SK-N-SH treated with all-trans-retinoic acid at 6 μM for 48 hours (cell line): ENCODE data around the gene SOD3.

ENCODE experiments used
- BACH2 ChIP-seq: fragments of 250-450 bp; sonication (Bioruptor Pico); IDR thresholded peaks from 2 replicates; pipeline ENCODE4 v1.9.0; 2021; ENCODE audit warnings: mild to moderate bottlenecking, borderline replicate concordance
- SNAI2 ChIP-seq: fragments of 250-450 bp; sonication (Bioruptor Pico); IDR thresholded peaks from 2 replicates; pipeline ENCODE4 v1.5.0; 2020; ENCODE audit warnings: mild to moderate bottlenecking, moderate library complexity
- TCF4 ChIP-seq: fragments of 250-450 bp; sonication (Bioruptor Pico); IDR thresholded peaks from 2 replicates; pipeline ENCODE4 v1.8.0; 2021; ENCODE audit warnings: mild to moderate bottlenecking, moderate library complexity, borderline replicate concordance
- ZC3H10 ChIP-seq: fragments of 250-450 bp; sonication (Bioruptor Pico); IDR thresholded peaks from 2 replicates; pipeline ENCODE4 v1.5.1; 2021; ENCODE audit warnings: mild to moderate bottlenecking, moderate library complexity
- ZFP30 ChIP-seq: fragments of 450-650 bp; formaldehyde crosslinking; IDR thresholded peaks from 2 replicates; pipeline ENCODE4 v1.5.0; 2022; ENCODE audit warnings: mild to moderate bottlenecking, moderate library complexity
- ZNF70 ChIP-seq: fragments of 450-650 bp; formaldehyde crosslinking; IDR thresholded peaks from 2 replicates; pipeline ENCODE4 v1.5.0; 2020; ENCODE audit warnings: mild to moderate bottlenecking, moderate library complexity
- TF ChIP-seq, protein P1 (sequence below): fragments of 250-450 bp; sonication (Bioruptor Pico); IDR thresholded peaks from 2 replicates; pipeline ENCODE4 v1.5.0; 2020; ENCODE audit warnings: mild to moderate bottlenecking, moderate library complexity
- TF ChIP-seq, protein P2 (sequence below): fragments of 250-450 bp; sonication (Bioruptor Pico); IDR thresholded peaks from 2 replicates; pipeline ENCODE4 v1.5.1; 2020; ENCODE audit warnings: low read depth, mild to moderate bottlenecking, moderate library complexity
- TF ChIP-seq, protein P3 (sequence below): fragments of 250-450 bp; sonication (Bioruptor Pico); IDR thresholded peaks from 2 replicates; pipeline ENCODE4 v1.8.0; 2021; ENCODE audit warnings: low read depth, mild to moderate bottlenecking, moderate library complexity, borderline replicate concordance

DNA sequence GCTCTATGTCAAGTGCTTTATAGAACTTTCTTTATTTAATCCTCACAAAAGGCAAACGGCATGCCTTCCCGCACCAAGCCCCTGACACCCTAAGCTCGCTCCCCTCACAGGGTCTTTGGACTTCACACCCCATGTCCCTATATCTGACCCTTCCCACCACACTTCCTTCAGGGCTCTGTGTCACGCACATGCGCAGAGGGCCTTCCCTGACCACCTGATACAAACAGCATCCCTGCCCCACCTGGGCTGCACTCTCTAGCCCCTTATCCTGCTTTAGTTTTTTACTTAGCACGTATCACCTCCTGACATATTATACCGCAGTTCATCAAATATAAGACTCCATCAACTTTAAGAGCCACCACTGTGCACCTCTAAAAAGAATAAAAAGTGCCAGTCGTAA is 49.8 kb downstream of the SOD3 start:
- TF ChIP-seq BACH2 (CRISPR knock-in tag) (no peak), ZFP30 (no peak), SNAI2 (CRISPR knock-in tag) (no peak), TCF4 (no peak), ZC3H10 (CRISPR knock-in tag) (no peak), ZNF70 (CRISPR knock-in tag) (no peak)
- TF ChIP-seq, protein P1, sequence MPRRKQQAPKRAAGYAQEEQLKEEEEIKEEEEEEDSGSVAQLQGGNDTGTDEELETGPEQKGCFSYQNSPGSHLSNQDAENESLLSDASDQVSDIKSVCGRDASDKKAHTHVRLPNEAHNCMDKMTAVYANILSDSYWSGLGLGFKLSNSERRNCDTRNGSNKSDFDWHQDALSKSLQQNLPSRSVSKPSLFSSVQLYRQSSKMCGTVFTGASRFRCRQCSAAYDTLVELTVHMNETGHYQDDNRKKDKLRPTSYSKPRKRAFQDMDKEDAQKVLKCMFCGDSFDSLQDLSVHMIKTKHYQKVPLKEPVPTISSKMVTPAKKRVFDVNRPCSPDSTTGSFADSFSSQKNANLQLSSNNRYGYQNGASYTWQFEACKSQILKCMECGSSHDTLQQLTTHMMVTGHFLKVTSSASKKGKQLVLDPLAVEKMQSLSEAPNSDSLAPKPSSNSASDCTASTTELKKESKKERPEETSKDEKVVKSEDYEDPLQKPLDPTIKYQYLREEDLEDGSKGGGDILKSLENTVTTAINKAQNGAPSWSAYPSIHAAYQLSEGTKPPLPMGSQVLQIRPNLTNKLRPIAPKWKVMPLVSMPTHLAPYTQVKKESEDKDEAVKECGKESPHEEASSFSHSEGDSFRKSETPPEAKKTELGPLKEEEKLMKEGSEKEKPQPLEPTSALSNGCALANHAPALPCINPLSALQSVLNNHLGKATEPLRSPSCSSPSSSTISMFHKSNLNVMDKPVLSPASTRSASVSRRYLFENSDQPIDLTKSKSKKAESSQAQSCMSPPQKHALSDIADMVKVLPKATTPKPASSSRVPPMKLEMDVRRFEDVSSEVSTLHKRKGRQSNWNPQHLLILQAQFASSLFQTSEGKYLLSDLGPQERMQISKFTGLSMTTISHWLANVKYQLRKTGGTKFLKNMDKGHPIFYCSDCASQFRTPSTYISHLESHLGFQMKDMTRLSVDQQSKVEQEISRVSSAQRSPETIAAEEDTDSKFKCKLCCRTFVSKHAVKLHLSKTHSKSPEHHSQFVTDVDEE (CRISPR knock-in tag): no peak
- TF ChIP-seq, protein P2, sequence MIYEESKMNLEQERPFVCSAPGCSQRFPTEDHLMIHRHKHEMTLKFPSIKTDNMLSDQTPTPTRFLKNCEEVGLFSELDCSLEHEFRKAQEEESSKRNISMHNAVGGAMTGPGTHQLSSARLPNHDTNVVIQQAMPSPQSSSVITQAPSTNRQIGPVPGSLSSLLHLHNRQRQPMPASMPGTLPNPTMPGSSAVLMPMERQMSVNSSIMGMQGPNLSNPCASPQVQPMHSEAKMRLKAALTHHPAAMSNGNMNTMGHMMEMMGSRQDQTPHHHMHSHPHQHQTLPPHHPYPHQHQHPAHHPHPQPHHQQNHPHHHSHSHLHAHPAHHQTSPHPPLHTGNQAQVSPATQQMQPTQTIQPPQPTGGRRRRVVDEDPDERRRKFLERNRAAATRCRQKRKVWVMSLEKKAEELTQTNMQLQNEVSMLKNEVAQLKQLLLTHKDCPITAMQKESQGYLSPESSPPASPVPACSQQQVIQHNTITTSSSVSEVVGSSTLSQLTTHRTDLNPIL: no peak
- TF ChIP-seq, protein P3, sequence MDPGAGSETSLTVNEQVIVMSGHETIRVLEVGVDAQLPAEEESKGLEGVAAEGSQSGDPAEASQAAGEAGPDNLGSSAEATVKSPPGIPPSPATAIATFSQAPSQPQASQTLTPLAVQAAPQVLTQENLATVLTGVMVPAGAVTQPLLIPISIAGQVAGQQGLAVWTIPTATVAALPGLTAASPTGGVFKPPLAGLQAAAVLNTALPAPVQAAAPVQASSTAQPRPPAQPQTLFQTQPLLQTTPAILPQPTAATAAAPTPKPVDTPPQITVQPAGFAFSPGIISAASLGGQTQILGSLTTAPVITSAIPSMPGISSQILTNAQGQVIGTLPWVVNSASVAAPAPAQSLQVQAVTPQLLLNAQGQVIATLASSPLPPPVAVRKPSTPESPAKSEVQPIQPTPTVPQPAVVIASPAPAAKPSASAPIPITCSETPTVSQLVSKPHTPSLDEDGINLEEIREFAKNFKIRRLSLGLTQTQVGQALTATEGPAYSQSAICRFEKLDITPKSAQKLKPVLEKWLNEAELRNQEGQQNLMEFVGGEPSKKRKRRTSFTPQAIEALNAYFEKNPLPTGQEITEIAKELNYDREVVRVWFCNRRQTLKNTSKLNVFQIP (CRISPR knock-in tag): no peak
